ENCODE data around the gene DPY19L1.
"Not testable (repeated sequence)": the region's sequence is repeated elsewhere in the genome, so short reads cannot be mapped to it uniquely, and the experiment has no call there.

DPY19L1 gene

GRCh38 chr7:34918198-34918861 is 119.0 kb downstream of the DPY19L1 start:
- not testable (repeated sequence) for H3K4me1 ChIP-seq (ENCODE audit: control insufficient read depth, low read length); H3K27me3 ChIP-seq (ENCODE audit: control insufficient read depth, low read length); H4K20me1 ChIP-seq (ENCODE audit: control insufficient read depth, insufficient read depth, low read depth, low read length); H3K4me3 ChIP-seq (ENCODE audit: low read length); H3K79me2 ChIP-seq (ENCODE audit: control insufficient read depth, low read length); H3K4me2 ChIP-seq (ENCODE audit: low read length); H3K9me2 ChIP-seq (replicated peaks; ENCODE audit: control insufficient read depth, low read length); H3F3A ChIP-seq (ENCODE audit: control insufficient read depth, insufficient read depth); H3K27ac ChIP-seq (ENCODE audit: low read depth, low read length); H3K9me3 ChIP-seq (ENCODE audit: control insufficient read depth, insufficient read depth, low read length); H3K36me3 ChIP-seq (ENCODE audit: control insufficient read depth, low read length)

GRCh38 chr7:34917515-34917914 is 119.8 kb downstream of the DPY19L1 start:
- H3K27me3 ChIP-seq (ENCODE audit: control insufficient read depth, low read length); H3K9me3 ChIP-seq (ENCODE audit: control insufficient read depth, insufficient read depth, low read length); H3K4me2 ChIP-seq (ENCODE audit: low read length); H3F3A ChIP-seq (ENCODE audit: control insufficient read depth, insufficient read depth); H3K27ac ChIP-seq (ENCODE audit: low read depth, low read length); H3K79me2 ChIP-seq (ENCODE audit: control insufficient read depth, low read length); H3K9me2 ChIP-seq (replicated peaks; ENCODE audit: control insufficient read depth, low read length); H3K36me3 ChIP-seq (ENCODE audit: control insufficient read depth, low read length); H3K4me3 ChIP-seq (ENCODE audit: low read length); H3K4me1 ChIP-seq (ENCODE audit: control insufficient read depth, low read length); H4K20me1 ChIP-seq (ENCODE audit: control insufficient read depth, insufficient read depth, low read depth, low read length): not testable (repeated sequence)

GRCh38 chr7:34916267-34916666 is 121.0 kb downstream of the DPY19L1 start:
- Histone ChIP-seq H3F3A (ENCODE audit: control insufficient read depth, insufficient read depth) (no peaks in the 10 kb centered on the region), H3K4me1 (ENCODE audit: control insufficient read depth, low read length) (no peaks in the 10 kb centered on the region), H3K27ac (ENCODE audit: low read depth, low read length) (no peak overlapping the region), H3K4me3 (ENCODE audit: low read length) (no peak overlapping the region), H3K9me2 (replicated peaks; ENCODE audit: control insufficient read depth, low read length) (no peaks in the 10 kb centered on the region), H3K27me3 (ENCODE audit: control insufficient read depth, low read length) (no peaks in the 10 kb centered on the region), H3K4me2 (ENCODE audit: low read length) (no peak overlapping the region), H3K36me3 (ENCODE audit: control insufficient read depth, low read length) (no peaks in the 10 kb centered on the region), H4K20me1 (ENCODE audit: control insufficient read depth, insufficient read depth, low read depth, low read length) (no peaks in the 10 kb centered on the region), H3K9me3 (ENCODE audit: control insufficient read depth, insufficient read depth, low read length) (no peaks in the 10 kb centered on the region), H3K79me2 (ENCODE audit: control insufficient read depth, low read length) (no peaks in the 10 kb centered on the region)
- TF ChIP-seq CTCF (IDR thresholded peaks at IDR 0.05; ENCODE audit: low read depth, low read length, poor library complexity, severe bottlenecking) (no peak), EZH2phosphoT487 (IDR thresholded peaks at IDR 0.05; ENCODE audit: borderline replicate concordance, low read length) (no peak)

GRCh38 chr7:34912236-34912635 is 125.0 kb downstream of the DPY19L1 start:
- no peaks in the 10 kb centered on the region for H3K36me3 ChIP-seq (ENCODE audit: control insufficient read depth, low read length)
- H4K20me1 ChIP-seq (ENCODE audit: control insufficient read depth, insufficient read depth, low read depth, low read length), result no peaks in the 10 kb centered on the region
- H3K79me2 ChIP-seq (ENCODE audit: control insufficient read depth, low read length), result no peaks in the 10 kb centered on the region
- no peak for TF ChIP-seq CTCF (IDR thresholded peaks at IDR 0.05; ENCODE audit: low read depth, low read length, poor library complexity, severe bottlenecking)
- no peak for TF ChIP-seq EZH2phosphoT487 (IDR thresholded peaks at IDR 0.05; ENCODE audit: borderline replicate concordance, low read length)
- H3K9me3 ChIP-seq (ENCODE audit: control insufficient read depth, insufficient read depth, low read length), result no peaks in the 10 kb centered on the region
- H3K27ac ChIP-seq (ENCODE audit: low read depth, low read length), result no peak overlapping the region
- H3K4me2 ChIP-seq (ENCODE audit: low read length), result no peak overlapping the region
- no peaks in the 10 kb centered on the region for H3K9me2 ChIP-seq (replicated peaks; ENCODE audit: control insufficient read depth, low read length)
- H3K27me3 ChIP-seq (ENCODE audit: control insufficient read depth, low read length), result no peaks in the 10 kb centered on the region
- no peaks in the 10 kb centered on the region for H3F3A ChIP-seq (ENCODE audit: control insufficient read depth, insufficient read depth)
- H3K4me1 ChIP-seq (ENCODE audit: control insufficient read depth, low read length), result no peaks in the 10 kb centered on the region
- H3K4me3 ChIP-seq (ENCODE audit: low read length), result no peak overlapping the region

- H3K79me2 ChIP-seq (ENCODE audit: control insufficient read depth, low read length); H3K36me3 ChIP-seq (ENCODE audit: control insufficient read depth, low read length); H3K9me2 ChIP-seq (replicated peaks; ENCODE audit: control insufficient read depth, low read length); H3K4me1 ChIP-seq (ENCODE audit: control insufficient read depth, low read length); H3K27me3 ChIP-seq (ENCODE audit: control insufficient read depth, low read length); H3K9me3 ChIP-seq (ENCODE audit: control insufficient read depth, insufficient read depth, low read length); H3K4me3 ChIP-seq (ENCODE audit: low read length); H3F3A ChIP-seq (ENCODE audit: control insufficient read depth, insufficient read depth); H4K20me1 ChIP-seq (ENCODE audit: control insufficient read depth, insufficient read depth, low read depth, low read length); H3K4me2 ChIP-seq (ENCODE audit: low read length); H3K27ac ChIP-seq (ENCODE audit: low read depth, low read length): not testable (repeated sequence)
These were observed 130.9 kb downstream of the DPY19L1 start for GRCh38 chr7:34906266-34906850.
